Panc1 (cell line): ENCODE measurements around the gene MAGOH. TPM values are rescaled to one million over a fixed set of nuclear protein-coding genes. Genes with fewer than 3 reads are reported as not detected.

Experiments used
- ATAC-seq: fragments of 200-7000 bp; cut with Tn5 transposase; 2 replicates; pipeline ENCODE4 v1.9.1; 2020; ENCODE audit warnings: mild to moderate bottlenecking, moderate library complexity
- BruUV-seq: library from RNA; stranded (reverse); fragments of 400-500 nt; replicated peaks from 2 replicates; lab custom pipeline; 2021; lab: Mats Ljungman, UMichigan
- CTCF ChIA-PET: fragments of 300-600 bp; sonication (Branson Sonifier 250); formaldehyde crosslinking; loops from one replicate; lab custom pipeline; 2022; ENCODE audit warnings: antibody characterized with exemption; lab: Charles Lee
- POLR2A ChIA-PET: fragments of 300-600 bp; sonication (Branson Sonifier 250); formaldehyde crosslinking; loops from one replicate; lab custom pipeline; 2022; ENCODE audit warnings: antibody characterized with exemption; lab: Charles Lee
- DNase-seq: peaks from one replicate; pipeline ENCODE4 v3.0.0-alpha.2; 2010; ENCODE audit warnings: low read depth, low spot score
- H3K27ac ChIP-seq: 2 replicates; pipeline ENCODE4 v1.5.1; 2011; ENCODE audit warnings: mild to moderate bottlenecking, low read length, inconsistent platforms
- H3K27me3 ChIP-seq: fragments of 200-500 bp; sonication (Bioruptor generic); 2 replicates; pipeline ENCODE4 v1.6.0; 2014; ENCODE audit warnings: low read length, inconsistent platforms; ENCODE audit not compliant: control insufficient read depth, insufficient read depth
- H3K36me3 ChIP-seq: fragments of 200-500 bp; sonication (Bioruptor generic); 2 replicates; pipeline ENCODE4 v1.5.1; 2014; ENCODE audit warnings: inconsistent platforms, mild to moderate bottlenecking, low read length, moderate library complexity; ENCODE audit not compliant: control insufficient read depth, insufficient read depth
- H3K4me1 ChIP-seq: 2 replicates; pipeline ENCODE4 v1.5.1; 2011; ENCODE audit warnings: inconsistent platforms, mild to moderate bottlenecking, low read length, moderate library complexity; ENCODE audit not compliant: control insufficient read depth, insufficient read depth
- H3K4me3 ChIP-seq, 2 experiments: 2 replicates each; pipeline ENCODE4 v1.5.1; 2011 to 2012; ENCODE audit warnings: low read depth in 2 of 2, low read length in 2 of 2, mild to moderate bottlenecking in 2 of 2, inconsistent platforms in 1 of 2, moderate library complexity in 1 of 2
- H3K9me3 ChIP-seq: fragments of 200-500 bp; sonication (Bioruptor generic); 2 replicates; pipeline ENCODE4 v1.5.1; 2014; ENCODE audit warnings: low read depth, mild to moderate bottlenecking, inconsistent platforms, low read length, moderate library complexity; ENCODE audit not compliant: control insufficient read depth, insufficient read depth
- CTCF ChIP-seq: fragments of 450-650 bp; IDR thresholded peaks from 2 replicates; pipeline ENCODE4 v1.5.1; 2017; ENCODE audit warnings: mild to moderate bottlenecking
- POLR2AphosphoS5 ChIP-seq: IDR thresholded peaks from 2 replicates; pipeline ENCODE4 v1.6.1; 2012; ENCODE audit warnings: mild to moderate bottlenecking, low read depth, low read length, moderate library complexity
- REST ChIP-seq, 2 experiments: IDR thresholded peaks; 2 replicates each; pipeline ENCODE4 v1.6.1; 2011 to 2012; ENCODE audit warnings: low read depth in 2 of 2, control low read depth in 1 of 2, low read length in 1 of 2, mild to moderate bottlenecking in 1 of 2, moderate library complexity in 1 of 2; ENCODE audit not compliant: insufficient read depth in 1 of 2
- SIN3A ChIP-seq: IDR thresholded peaks from 2 replicates; pipeline ENCODE4 v1.6.1; 2012; ENCODE audit warnings: low read depth, mild to moderate bottlenecking, low read length, moderate library complexity, borderline replicate concordance; ENCODE audit not compliant: insufficient read depth
- TCF7L2 ChIP-seq: IDR thresholded peaks from 2 replicates; pipeline ENCODE4 v1.6.1; 2011; ENCODE audit warnings: mild to moderate bottlenecking, low read depth, low read length, inconsistent platforms
- in situ Hi-C: cut with HindIII; loops from 2 replicates; pipeline ENCODE4 v1.10.0; 2016; ENCODE audit warnings: low sequenced_read_pairs, low pct_unique_long_range_greater_than_20kb
- intact Hi-C: fragments of 100-400 bp; cut with micrococcal nuclease; formaldehyde crosslinking; loops from one replicate; pipeline ENCODE4 v1.10.0; 2022; ENCODE audit not compliant: unreplicated experiment
- total RNA-seq: library from RNA; stranded (reverse); gene quantifications from one replicate; pipeline ENCODE4 v1.2.1, GENCODE V29; 2021; ENCODE audit not compliant: unreplicated experiment

MAGOH gene
- total RNA-seq, 1 experiment from 2014 or later = 63.8 TPM

- H3K4me3 ChIP-seq = no peak overlapping the region
- DNase-seq (no peak), ATAC-seq (no peak)
- in situ Hi-C loops (no loop called here), intact Hi-C loops (no loop called here)
- H3K27ac ChIP-seq = no peak overlapping the region
- POLR2A ChIA-PET = no interaction called here
- no peaks in the 10 kb centered on the region for H3K27me3 ChIP-seq
- CTCF ChIA-PET = no interaction called here
- H3K9me3 ChIP-seq = no peaks in the 10 kb centered on the region
- no peaks in the 10 kb centered on the region; the same call in none of the 2 replicates for H3K36me3 ChIP-seq
- BruUV-seq = no TSS peak
- no peaks in the 10 kb centered on the region for H3K4me1 ChIP-seq
- TF ChIP-seq CTCF = no peak
- no peak for TF ChIP-seq REST (IDR thresholded peaks at IDR 0.05; ENCODE audit: insufficient read depth in 1 of 2, low read depth in 2 of 2, low read length in 1 of 2)
- no peak for TF ChIP-seq POLR2AphosphoS5
- TF ChIP-seq SIN3A = no peak
- TF ChIP-seq TCF7L2 = no peak
Observed at GRCh38 chr1:53262000-53262399, 23.7 kb upstream of the MAGOH start.

GRCh38 chr1:53260631-53261247, 22.4 kb upstream of the MAGOH start:
- POLR2A ChIA-PET = interaction anchor here (0.6 kb wide), 1 partner anchor 717 kb away, joined by 3 read pairs; no protein-coding TSS in a partner anchor
- CTCF ChIA-PET = no interaction called here
- no peaks in the 10 kb centered on the region; the same call in none of the 2 replicates for H3K36me3 ChIP-seq
- DNase-seq (no peak), ATAC-seq (no peak)
- no peaks in the 10 kb centered on the region for H3K4me1 ChIP-seq
- H3K9me3 ChIP-seq = no peaks in the 10 kb centered on the region
- no peak for TF ChIP-seq TCF7L2
- no peak for TF ChIP-seq POLR2AphosphoS5
- TF ChIP-seq SIN3A = no peak
- TF ChIP-seq REST (IDR thresholded peaks at IDR 0.05; ENCODE audit: insufficient read depth in 1 of 2, low read depth in 2 of 2, low read length in 1 of 2) = no peak
- in situ Hi-C loops (no loop called here), intact Hi-C loops (no loop called here)
- H3K4me3 ChIP-seq = no peak overlapping the region
- BruUV-seq = no TSS peak
- H3K27me3 ChIP-seq = no peaks in the 10 kb centered on the region
- no peak overlapping the region for H3K27ac ChIP-seq
